Thyroid gland (tissue), 4 donors: ENCODE measurements around the gene BARX1. TPM values are rescaled to one million over a fixed set of nuclear protein-coding genes. Genes with fewer than 3 reads are reported as not detected.

ENCODE experiments used
- DNase-seq, 2 donors: peaks; one replicate each; pipeline ENCODE4 v3.0.0-alpha.2; 2019
- H3K27ac ChIP-seq, 3 donors: fragments of 200-600 bp; sonication (generic); 1 replicate in 2 of 3; 2 replicates in 1 of 3; pipeline ENCODE4 v1.5.1; 2016 to 2019; ENCODE audit warnings: mild to moderate bottlenecking in 1 of 3, moderate library complexity in 1 of 3
- H3K27me3 ChIP-seq: fragments of 200-600 bp; sonication (generic); one replicate; pipeline ENCODE4 v1.5.1; 2019
- H3K36me3 ChIP-seq, 2 donors: fragments of 200-600 bp; sonication (generic); one replicate each; pipeline ENCODE4 v1.5.1; 2016 to 2019
- H3K4me1 ChIP-seq, 2 donors: fragments of 200-600 bp; sonication (generic); one replicate each; pipeline ENCODE4 v1.5.1; 2017 to 2019
- H3K4me3 ChIP-seq, 3 donors: fragments of 200-600 bp; sonication (generic); replicated peaks in 1 of 3; 1 replicate in 2 of 3; 2 replicates in 1 of 3; pipeline ENCODE4 v1.5.1; 2016; ENCODE audit warnings: mild to moderate bottlenecking in 1 of 3
- H3K9me3 ChIP-seq: fragments of 200-600 bp; sonication (generic); one replicate; pipeline ENCODE4 v1.5.1; 2017
- POLR2A ChIP-seq, 2 donors: fragments of 450-650 bp; IDR thresholded peaks; one replicate each; pipeline ENCODE4 v1.6.1; 2017; ENCODE audit warnings: antibody characterized with exemption in 2 of 2, mild to moderate bottlenecking in 2 of 2, moderate library complexity in 1 of 2
- WGBS, 2 donors: methylation state at CpG; one replicate each; pipeline ENCODE4 v1.1.5; 2017; 5-methylcytosine and 5-hydroxymethylcytosine counted together
- intact Hi-C: fragments of 100-400 bp; cut with DNase I; formaldehyde crosslinking; loops from one replicate; pipeline ENCODE4 v1.15.1; 2023
- total RNA-seq, 4 donors: library from RNA; depleted of rRNA; stranded (reverse); fragments of >200 nt; gene quantifications; one replicate each; pipeline ENCODE4 v1.2.3, GENCODE V29; 2016
- TF ChIP-seq, protein P1 (sequence below), 6 experiments: fragments of 200-600 bp in 3 of 6; fragments of 450-650 bp in 3 of 6; sonication (generic) in 3 of 6; IDR thresholded peaks; one replicate each; pipeline ENCODE4 v1.5.1; 2016 to 2019; ENCODE audit warnings: antibody characterized with exemption in 6 of 6, mild to moderate bottlenecking in 2 of 6, inconsistent platforms in 1 of 6, moderate library complexity in 1 of 6

BARX1 gene
- total RNA-seq, 4 donors from 2014 or later: 0.33 to 2.1 (median 0.75) TPM; not detected in 1

- Histone ChIP-seq H3K4me1 (peaks cover 26 to 45% of the 10 kb centered on the region in 2 donors), H3K36me3 (no peaks in the 10 kb centered on the region), H3K27ac (no peak overlapping the region), H3K27me3 (peaks cover 62% of the 10 kb centered on the region), H3K4me3 (no peak overlapping the region), H3K9me3 (no peaks in the 10 kb centered on the region)
- WGBS, 2 donors: 30 to 34% methylated on average over 21 to 27 of the region's 49 CpGs
- TF ChIP-seq, protein P1, sequence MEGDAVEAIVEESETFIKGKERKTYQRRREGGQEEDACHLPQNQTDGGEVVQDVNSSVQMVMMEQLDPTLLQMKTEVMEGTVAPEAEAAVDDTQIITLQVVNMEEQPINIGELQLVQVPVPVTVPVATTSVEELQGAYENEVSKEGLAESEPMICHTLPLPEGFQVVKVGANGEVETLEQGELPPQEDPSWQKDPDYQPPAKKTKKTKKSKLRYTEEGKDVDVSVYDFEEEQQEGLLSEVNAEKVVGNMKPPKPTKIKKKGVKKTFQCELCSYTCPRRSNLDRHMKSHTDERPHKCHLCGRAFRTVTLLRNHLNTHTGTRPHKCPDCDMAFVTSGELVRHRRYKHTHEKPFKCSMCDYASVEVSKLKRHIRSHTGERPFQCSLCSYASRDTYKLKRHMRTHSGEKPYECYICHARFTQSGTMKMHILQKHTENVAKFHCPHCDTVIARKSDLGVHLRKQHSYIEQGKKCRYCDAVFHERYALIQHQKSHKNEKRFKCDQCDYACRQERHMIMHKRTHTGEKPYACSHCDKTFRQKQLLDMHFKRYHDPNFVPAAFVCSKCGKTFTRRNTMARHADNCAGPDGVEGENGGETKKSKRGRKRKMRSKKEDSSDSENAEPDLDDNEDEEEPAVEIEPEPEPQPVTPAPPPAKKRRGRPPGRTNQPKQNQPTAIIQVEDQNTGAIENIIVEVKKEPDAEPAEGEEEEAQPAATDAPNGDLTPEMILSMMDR (IDR thresholded peaks at IDR 0.05): no peak
- TF ChIP-seq POLR2A (IDR thresholded peaks at IDR 0.05): no peak
- no peak for DNase-seq
- intact Hi-C loops: no loop called here
These were observed 3.1 kb upstream of the BARX1 start for GRCh38 chr9:93958121-93958818.

- intact Hi-C loops: no loop called here
- no peak for TF ChIP-seq POLR2A (IDR thresholded peaks at IDR 0.05)
- TF ChIP-seq, protein P1 (IDR thresholded peaks at IDR 0.05): no peak
- WGBS, 2 donors: 31 to 36% methylated on average over 12 of the region's 12 CpGs
- Histone ChIP-seq H3K36me3 (no peaks in the 10 kb centered on the region), H3K9me3 (no peaks in the 10 kb centered on the region), H3K27ac (no peak overlapping the region), H3K27me3 (peaks cover 81% of the 10 kb centered on the region), H3K4me3 (peak overlapping the region in 1 of 3 donors; percentile 6), H3K4me1 (peaks cover 42 to 66% of the 10 kb centered on the region in 2 donors)
- DNase-seq: no peak
These were observed 1.0 kb upstream of the BARX1 start for GRCh38 chr9:93955981-93956784.

DNA sequence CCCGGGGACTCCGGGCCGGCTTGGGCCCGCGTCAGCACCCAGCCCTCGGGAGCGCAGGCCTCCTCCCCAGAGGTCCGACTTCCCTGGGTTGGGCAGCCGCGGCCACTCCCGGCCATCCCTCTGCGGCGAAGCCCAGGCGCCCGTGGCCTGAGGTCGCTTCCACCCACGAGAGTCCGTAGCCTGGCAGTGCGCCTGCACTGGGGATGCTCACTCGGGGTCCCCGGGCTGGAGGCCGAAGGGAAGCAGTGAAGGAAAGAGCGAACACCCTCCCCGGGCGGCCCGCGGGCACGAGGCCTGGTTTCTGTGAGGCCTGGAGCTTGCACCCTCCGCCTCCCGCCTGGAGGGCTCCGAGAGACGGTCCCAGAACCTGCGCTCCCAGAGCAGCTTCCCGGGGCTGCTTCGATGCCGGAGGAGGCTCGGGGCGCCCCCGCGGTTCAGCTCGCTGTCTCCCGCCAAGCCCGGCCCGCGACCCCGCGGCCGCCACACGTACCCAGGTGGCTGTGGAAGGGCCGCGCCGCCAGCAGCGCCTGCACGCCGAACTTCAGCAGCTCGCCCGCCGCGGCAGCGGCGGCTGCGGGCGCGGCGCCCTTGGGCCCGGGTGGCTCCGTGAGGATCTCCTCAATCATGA is 607 bp downstream of the BARX1 start:
- H3K27me3 ChIP-seq: peaks cover 76% of the 10 kb centered on the region
- H3K4me3 ChIP-seq: no peak overlapping the region
- no peak for TF ChIP-seq POLR2A (IDR thresholded peaks at IDR 0.05)
- TF ChIP-seq, protein P1 (IDR thresholded peaks at IDR 0.05): no peak
- H3K36me3 ChIP-seq: no peaks in the 10 kb centered on the region
- intact Hi-C loops: no loop called here
- H3K9me3 ChIP-seq: no peaks in the 10 kb centered on the region
- H3K4me1 ChIP-seq: peaks cover 38 to 61% of the 10 kb centered on the region in 2 donors
- WGBS, 2 donors: 0 to 6% methylated on average over 1 to 19 of the region's 67 CpGs
- DNase-seq: no peak
- H3K27ac ChIP-seq: no peak overlapping the region

- Histone ChIP-seq H3K9me3 (no peaks in the 10 kb centered on the region), H3K4me3 (no peak overlapping the region), H3K27ac (no peak overlapping the region), H3K4me1 (peaks cover 32 to 53% of the 10 kb centered on the region in 2 donors), H3K27me3 (peaks cover 74% of the 10 kb centered on the region), H3K36me3 (no peaks in the 10 kb centered on the region)
- intact Hi-C loops: no loop called here
- no peak for DNase-seq
- 40 to 50% methylated on average over 42 to 45 of the region's 49 CpGs for WGBS, 2 donors
- TF ChIP-seq POLR2A (IDR thresholded peaks at IDR 0.05): no peak
- TF ChIP-seq, protein P1 (IDR thresholded peaks at IDR 0.05): no peak
These were observed 1.4 kb downstream of the BARX1 start for GRCh38 chr9:93953496-93954433.
